ENCODE measurements around the gene CORO1C.

CORO1C gene

DNA sequence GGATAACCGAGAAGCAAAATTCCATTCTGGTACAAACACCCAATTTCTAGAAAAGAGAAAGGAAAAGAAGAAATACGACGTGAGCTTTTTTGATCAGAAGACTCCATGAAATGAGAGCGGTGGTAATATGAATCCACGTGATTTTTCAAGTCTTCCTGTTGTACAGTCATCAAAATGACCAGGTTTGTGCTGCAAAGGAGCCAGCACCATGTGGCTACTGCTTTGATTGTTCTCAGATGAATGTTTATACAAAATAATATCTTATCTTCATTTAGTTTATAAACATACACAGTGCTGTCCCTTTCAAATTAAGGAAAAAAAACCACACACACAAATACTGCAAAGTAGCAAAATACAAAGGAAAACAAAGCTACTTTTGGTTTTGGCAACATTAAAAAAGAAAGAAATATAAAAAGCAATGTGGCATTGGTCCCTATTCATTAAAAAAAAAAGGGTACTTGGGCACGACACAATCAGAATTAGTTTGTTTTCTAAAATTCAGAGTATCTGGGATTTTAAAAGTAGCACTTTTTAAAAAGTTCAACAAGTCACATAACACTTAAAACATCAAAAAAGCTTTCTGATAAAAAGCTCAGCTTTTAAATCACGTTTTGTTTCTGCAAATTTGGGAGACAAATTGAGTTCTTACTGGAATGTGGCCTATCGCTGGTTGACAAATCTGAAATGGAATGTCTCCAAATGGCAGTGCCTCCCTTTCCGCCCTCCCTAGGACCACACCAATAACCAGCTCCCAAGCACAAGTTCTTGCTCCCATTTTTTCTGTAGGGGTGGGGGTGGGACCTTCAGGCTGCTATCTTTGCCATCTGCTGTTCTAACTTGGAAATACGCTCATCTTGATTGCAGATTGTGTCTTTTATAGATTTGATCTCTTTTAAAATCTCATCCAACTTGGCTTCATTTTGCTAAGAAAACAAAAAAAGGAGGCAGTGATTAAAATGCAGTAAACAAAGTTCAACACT is 84.4 kb downstream of the CORO1C start:
- FAIRE-seq, result peak; percentile 86

DNA sequence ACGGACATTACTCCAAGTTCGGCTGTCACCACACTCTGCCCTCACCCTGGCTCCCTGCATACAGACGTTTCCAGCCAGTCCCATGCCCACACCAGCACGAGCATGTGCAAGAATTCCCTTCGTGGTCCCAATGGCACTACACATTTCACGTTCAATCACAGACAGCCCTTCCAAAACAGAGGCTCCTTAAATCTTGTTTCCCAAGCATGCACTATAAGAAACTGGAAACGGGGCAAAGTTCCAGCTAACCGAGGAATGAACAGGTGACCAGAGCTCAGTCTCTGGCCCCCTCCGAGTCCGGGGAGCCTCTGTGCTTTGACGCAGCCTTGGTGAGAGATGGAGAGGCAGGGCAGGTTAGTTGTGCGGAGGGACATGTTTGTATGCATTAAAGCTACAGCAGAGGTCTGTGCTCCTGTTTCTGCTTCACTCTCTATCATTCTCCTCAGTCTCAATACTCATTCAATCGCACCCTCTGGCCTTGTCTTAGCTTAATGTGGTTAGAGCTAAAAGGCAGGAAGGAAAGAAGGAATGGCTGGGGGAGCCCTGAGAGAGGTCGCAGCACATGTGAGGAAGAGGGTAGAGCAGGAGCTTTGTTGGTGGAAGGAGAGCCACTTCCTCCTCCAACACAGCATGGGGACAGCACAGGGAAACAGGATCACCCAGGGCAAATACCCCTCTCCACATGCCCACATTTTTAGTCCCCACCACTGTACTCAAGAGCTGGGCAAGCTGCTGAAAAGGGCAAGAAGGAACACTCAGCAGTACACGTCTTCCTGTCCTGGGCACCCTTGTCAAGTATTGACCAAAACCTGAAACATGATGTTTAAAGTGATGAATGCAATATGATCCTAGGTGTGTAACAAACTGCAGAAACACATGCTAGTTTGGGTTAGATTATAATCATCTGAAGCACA is 85.4 kb downstream of the CORO1C start:
- FAIRE-seq, result no peak

DNA sequence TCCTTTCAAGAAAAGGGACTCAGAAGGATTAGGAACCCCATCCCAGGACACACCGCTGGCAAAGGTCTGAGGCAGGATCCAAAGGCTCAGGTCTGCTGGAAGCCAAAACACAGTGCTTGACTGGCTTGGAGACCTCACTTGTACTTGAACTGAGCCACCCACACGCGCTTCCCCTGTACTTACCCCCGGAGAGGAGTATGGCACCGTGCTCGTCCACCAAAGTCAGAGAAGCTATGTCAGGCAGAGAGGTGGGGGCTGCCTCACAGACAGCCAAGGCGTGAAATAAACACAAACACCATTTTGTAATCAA is 86.6 kb downstream of the CORO1C start:
- no peak for FAIRE-seq

DNA sequence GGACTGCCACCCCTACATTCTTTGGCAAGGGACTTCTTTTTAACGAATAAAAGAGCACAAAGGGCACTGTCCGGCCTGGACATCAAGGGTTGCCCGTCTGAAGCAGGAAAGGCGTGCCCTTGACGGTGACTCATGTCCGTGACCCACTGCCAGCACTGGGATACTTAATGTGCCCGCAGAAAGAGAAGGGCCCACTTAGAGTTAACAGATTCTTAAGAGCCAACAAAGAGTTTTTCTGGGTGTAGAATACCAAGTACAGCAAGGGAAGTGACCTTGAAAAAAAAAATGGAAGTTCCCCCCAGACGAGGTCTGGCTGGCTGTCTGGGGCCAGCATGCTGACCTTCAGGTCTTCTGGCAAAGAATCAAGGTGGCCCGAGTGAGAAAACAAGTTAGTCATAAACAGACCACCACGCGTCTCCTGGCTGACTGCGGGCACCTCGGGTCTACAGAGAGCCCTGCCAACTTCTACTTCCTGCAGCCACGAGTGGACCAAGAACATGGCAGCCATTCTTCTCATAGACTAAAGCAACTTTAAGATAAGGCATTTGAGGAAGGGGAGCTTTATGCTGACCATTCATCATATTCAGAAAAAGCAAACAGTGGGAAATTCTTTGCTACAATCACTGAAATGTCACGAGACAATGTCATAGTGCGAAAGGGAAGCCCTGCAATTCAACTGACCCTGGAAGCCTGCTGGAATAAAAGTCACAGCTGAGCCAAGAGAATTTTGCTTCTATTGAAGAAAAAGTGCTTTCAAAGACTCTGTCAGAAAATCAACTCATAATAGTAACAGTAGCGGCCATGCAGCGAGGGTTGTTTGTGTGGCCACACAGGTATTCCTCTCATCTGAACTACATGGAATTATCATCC is 87.1 kb downstream of the CORO1C start:
- FAIRE-seq, result no peak

DNA sequence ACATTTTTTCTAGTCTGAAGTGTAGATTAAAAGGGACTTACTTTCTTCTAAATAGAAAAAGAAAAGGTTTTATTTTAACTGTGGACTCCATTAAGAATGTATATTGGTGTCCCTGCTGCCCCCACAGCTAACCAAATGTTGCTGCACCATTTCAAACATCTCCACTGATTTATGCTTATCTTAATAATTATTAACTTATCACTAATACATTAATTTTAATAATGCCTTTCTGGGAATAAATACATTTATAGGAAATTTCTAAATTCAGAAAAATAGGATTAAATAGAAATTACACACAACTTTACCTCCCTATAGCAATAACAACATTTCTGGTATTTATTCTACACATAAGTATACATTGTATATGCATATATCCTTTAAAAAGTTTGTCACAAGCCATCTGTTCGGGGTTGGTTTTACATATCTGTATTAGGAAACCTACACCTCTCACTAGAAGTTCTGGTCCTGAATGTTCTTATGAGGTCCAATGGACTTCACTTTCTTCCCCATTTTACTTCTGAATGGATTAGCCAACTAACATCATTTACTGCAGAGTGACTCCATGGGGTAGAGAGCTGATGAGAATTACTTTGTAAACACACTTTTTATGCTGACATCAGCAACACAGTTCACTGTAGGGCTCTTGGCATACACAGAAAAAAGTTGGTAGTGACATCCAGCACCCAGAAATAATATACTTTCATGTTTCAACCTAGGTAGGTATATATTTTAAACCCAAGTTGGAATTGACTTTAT is 88.2 kb downstream of the CORO1C start:
- no peak for FAIRE-seq

DNA sequence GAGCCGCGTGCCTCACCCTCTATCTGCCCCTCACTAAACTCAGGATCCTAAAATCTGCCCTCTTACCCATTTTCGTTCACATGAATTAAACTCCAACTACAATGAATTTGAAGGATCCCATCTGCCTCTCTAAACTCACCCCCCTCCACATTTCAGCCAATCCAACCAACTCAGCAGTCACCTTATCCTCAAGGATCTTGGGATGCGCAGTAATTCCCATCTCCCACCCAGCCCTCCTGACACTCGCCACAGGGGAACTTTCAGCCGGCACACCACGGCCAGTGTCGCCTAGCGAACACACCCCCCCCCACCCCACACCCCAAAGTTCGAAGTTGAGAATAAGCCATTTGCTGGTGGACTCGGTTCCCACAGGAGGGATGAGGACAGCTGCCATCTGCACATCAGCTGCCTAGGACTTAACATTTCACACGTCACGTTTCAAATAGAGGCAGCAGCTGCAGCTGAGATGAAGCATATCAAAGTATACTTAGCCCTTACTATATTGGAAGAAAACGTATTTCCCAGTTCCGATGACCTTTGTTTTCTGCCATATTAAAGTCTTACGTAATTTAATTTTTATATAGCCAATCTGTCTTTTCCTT is 88.9 kb downstream of the CORO1C start:
- FAIRE-seq, result no peak

DNA sequence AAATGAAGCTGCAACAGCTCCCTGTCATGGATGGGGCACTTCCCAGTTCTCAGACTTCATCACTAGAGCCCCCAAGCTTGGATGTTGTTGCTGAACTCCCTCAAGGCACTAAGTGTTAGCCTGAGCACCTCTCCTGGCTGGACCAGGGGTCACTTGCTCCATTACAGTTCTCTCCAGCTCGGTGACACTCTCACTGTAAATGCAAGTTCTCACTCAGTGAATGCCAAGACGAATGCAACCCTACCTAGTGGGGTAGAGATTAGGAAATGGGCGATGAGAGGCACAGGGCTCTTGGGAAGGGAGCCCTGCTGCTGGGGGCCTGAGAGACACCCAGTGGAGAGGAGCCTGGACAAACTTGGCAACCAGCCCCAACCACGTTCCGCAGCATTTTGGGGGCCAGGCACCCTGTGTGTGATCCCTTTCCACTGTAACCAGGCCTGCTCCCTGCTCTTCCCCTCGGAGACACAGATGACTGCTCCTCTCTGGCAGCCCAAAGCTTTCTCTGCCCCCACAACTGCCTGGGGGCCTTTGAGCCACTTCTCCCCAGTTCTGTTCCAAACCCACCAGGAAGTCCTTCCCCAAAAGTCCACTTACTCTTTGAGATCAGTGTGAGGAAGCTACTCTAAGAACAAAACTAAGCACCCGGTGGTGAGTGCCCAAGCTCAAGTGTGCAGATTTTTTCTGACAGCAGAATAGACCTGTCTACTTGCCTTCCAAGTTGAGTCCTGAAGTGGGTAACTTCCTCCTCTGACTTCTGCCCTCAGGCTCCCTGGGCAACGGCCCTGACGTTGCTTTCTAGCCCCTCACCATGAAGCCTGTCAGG is 89.7 kb downstream of the CORO1C start:
- FAIRE-seq, result no peak

DNA sequence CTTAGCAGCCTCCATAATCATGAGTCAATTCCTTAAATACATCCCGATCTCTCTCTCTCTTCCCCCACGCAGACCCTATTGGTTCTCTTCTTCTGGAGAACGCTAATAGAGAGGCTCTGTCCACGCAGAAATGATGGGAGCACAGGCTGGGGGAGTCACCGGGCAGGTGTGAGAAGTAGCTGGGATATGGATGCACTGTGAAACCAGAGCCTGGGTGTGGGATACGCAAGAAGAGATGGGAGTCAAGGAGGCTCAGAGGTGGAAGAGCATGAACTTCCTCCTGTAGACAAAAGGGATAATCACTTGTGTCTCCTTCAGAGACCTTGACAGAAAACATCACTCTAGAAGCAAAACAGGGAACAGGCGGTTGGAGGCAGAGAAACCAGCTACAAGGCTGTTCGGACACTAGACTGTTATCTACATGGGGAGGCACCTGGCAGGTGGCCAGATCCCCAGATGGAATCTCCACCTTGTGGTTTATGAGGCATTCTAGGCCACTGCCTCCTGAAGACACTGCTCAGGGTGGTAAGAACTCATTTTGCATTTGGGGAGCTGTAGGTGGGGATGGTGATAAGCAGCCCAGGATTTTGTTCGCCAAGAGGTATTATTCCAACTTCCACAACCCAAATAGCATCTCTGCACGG is 90.4 kb downstream of the CORO1C start:
- FAIRE-seq, result no peak

DNA sequence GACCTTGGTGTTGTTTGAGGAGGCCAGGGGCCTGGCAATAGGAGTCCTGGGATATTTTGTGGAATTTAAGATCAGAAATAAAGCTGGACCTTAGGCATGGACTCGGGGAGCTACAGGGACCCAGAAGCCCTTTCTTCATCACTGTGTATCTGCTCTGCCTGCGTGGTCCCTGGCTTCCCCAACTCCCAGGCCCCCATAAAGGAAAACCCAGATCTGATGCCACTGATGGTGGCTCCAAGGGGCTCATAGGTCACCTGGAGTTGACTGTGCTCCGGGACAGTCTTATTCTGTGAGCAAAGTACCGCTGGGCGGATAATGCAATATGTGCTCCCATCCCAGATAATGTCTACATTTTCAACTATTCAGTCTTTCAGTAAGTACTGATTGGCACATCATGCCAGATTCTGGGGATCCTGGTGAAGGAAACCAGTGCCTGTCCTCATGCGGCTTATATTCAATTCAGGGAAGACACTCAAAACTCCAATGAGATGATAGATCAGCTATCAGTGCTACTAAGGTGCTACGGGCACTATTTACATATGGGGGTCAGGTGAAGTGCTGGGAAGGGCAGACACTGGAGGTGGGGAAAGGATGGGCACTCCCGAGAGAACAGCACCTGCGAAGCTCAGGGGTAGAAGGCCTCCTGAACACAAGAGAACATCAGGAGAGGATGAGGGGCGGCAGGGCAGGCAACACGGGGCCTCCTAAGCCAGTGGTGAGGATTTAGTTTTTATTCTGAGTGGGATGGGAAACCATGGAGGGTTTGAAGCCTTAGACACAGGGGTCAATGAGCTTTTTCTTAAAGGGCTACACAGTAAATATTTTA is 92.1 kb downstream of the CORO1C start:
- no peak for FAIRE-seq

DNA sequence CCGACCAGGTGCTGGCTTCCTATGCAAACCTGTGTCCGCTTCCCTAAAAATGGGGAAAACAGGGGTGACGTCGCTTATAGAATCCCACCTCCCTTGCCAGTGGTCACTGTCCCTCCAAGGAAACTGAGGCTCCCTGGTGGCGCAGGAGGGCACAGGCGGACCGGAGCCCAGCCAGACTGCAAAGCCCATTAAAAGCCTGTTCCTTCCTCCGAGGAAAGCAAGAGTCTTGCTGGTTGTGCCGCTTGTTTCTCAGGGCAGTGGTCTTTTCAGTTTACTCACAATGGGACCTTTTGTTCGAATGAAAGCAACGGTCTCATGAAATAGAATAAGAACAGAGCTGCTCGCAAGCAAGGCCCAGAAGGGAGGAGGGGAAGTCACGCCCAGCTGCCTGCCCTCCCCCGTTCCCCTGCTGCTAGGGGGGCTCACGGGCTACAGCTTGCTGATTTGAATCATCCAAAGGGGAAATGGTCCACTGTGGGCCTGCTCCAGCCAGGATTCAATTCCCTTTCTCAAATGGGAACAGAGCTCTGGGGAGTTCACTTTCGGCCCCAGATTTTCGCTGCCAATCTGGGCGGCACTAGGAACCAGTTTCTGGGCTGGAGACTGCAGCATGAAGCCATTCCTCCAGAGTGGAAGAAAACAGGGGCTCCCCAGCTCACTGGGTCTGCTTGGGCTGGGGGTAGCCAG is 93.0 kb downstream of the CORO1C start:
- no peak for FAIRE-seq

DNA sequence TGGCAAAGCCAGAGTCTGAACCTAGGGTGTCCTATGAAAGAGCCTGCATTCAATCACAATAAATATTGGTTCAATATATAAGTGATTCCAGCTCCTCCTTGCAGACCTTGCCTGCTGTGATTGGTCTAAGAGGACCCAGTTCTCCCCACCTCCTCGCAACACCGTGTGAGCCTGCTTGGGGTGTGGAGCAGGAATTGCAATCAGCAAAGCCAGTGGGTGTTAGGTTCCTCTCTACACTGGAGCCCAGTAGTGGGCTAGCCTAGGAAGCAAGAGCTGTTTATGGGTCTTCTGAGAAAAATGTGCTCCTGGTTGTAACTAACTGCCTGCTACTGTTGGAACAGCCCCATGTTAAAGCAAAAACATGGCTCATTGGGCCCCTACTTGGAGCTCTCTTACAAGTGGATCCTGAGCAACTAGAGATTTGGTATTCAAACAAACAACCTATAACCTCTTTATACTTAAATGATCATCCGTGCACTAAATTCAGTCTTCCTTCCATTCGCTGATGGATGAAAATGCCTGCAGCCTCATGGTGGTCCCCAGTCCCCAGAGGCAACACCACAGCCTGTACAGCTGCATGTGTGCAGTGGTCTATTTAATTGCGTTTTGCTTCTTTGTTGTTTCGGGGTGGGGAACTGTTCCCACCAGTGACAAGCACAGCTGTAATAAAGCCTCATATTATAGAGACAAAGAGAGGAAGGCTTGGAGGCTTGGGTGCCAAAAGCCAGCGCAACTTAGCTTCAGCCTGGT is 93.9 kb downstream of the CORO1C start:
- no peak for FAIRE-seq

DNA sequence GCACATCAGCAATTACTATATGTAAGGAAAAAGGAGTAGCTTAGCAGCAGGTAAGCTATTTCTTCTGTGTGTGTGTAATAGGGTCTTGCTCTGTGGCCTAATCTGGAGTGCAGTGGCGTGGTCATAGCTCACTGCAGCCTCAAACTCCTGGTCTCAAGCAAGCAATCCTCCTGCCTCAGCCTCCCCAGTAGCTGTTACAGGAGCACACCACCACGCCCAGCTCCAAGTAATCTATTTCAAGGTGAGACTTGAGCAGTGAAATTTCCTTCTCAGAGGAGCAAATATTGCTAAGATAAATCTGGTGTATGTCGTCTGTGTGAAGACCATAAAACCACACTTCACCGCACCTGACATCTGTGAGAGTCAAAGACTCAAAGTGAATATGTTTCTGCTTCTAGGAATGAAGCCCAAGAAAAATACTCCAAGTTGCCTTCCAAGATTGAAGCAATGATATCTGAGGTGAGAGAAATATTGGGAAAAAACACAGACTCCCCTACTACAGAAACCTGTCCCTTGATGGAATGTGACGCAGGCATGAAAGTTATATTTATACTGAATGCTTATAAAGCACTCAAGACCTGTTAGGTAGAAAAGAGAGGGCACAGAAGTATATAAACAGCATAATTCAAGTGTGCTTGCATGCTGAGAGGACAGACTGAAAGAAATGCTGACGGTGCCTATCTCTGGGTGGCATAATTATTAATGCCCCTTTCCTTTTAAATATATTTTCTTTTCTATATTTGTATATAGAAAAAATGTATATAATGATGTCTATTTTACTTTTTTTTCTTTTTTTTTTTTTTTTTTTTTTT is 95.1 kb downstream of the CORO1C start:
- FAIRE-seq, result no peak

DNA sequence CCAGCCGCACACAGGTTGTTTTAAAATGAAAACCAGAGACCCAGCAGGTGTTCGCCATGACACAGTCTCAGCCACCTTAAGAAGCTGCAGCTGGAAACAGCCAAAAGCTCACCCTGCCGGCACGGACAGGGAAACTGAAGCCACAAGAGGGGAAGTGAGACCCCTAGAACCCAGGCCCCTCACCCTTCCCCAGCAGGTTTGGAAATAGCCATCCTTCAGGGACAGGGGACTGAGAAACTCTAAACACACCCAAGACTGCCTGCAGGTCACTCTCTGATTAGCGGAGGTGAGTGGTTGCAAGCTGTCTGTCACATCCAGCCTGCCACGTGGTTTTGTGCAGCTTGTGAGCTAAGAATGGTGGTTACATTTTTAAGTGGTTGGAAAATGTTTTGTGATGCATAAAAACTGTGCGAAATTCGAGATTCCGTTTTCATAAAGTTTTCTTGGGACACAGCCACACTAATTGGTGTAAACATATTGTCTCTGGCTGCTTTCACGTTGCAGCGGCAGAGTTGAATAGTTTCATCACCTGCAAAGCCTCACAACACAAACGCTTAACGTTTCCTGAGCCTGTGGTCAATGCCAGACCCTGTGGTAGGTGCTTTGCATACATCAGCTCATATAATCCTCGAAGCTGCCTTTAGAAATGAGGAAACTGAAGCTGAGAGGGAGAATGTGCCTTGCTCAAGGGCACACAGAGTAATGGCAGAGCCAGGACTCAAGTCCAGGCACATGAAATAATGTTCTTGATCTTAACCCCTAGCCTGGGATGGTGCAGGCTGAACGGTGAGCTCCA is 95.9 kb downstream of the CORO1C start:
- no peak for FAIRE-seq

DNA sequence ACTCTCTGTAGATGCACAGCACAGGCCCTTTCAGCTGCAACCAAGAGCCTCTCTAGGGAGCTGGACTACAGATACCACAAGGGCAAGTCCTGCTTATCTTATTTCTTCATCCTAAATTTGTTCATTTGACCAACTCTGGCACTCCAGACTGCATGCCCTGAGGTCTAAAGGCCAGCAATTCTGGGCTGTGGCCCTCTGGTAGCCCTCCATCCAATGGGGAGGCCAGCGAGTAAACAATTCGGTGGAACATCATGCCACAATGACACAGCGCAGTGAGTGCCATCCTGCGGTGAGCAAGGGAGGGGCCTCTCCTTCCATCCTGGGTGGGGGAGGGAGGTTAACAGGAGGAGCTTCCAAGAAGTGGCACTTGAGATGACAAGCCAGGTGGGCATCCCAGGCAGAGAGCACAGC is 97.0 kb downstream of the CORO1C start:
- no peak for FAIRE-seq

DNA sequence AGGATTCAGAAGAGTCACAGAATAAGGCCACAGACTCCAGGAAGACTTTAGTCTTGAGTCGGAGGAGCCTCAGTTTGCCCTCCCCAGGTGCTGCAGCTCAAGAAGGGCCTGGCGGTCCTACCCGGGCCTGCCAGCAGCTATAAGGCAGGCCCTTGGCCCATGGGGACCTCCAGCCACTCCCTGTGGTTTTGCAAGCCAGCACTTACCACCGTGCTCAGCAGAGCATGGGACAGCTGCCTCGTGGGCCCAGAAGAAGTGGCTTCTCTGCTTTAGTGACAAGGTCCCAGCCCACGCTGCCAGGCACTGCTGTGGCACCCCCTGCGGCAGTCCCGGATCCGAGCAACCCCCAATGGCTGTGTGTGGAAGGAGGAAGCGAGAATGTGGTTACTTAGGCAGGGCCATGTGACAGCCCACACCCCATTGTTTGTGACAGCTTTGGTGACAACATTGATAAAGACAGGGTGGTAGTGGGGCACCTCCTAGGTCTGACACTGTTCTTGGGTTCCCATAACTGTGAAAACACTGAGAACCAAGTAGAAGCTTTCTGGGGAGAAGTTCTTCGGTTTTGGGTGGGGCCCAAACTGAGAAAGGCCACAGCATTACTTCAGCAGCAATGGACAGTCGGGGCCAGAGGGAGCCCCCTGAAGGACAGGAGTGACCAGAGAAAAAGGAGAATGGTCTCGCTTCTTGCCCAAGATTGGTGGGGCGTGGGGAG is 97.6 kb downstream of the CORO1C start, which contains the start of gene SELPLG:
SELPLG (minus strand) TSS at position 361 of the 715 bp plus-strand sequence. CDS start 9,587 bp downstream, outside the sequence.
- FAIRE-seq, result no peak
